ENCODE results near the gene LIF.
"Not testable (repeated sequence)": the region's sequence is repeated elsewhere in the genome, so short reads cannot be mapped to it uniquely, and the experiment has no call there.

LIF gene

GRCh38 chr22:30241576-30242371 lies 4.8 kb downstream of the LIF start:
- no peak for DNase-seq

GRCh38 chr22:30240541-30241417 lies 5.8 kb downstream of the LIF start:
- no peak for DNase-seq

GRCh38 chr22:30239488-30240405 lies 6.8 kb downstream of the LIF start:
- no peak for DNase-seq

- DNase-seq, result no peak
Observed at GRCh38 chr22:30238661-30239487, 7.7 kb downstream of the LIF start.

GRCh38 chr22:30238136-30238535 lies 8.4 kb downstream of the LIF start:
- DNase-seq, result no peak

- no peak for DNase-seq
Observed at GRCh38 chr22:30236875-30237274, 9.7 kb downstream of the LIF start.

- no peak for DNase-seq
Observed at GRCh38 chr22:30235687-30236170, 10.8 kb downstream of the LIF start.

- no peak for DNase-seq
Observed at GRCh38 chr22:30234786-30235470, 11.6 kb downstream of the LIF start.

- DNase-seq, result not testable (repeated sequence)
Observed at GRCh38 chr22:30234325-30234724, 12.2 kb downstream of the LIF start.

GRCh38 chr22:30233582-30233981 lies 13.0 kb downstream of the LIF start:
- DNase-seq, result no peak

- no peak for DNase-seq
Observed at GRCh38 chr22:30232716-30233218, 13.8 kb downstream of the LIF start.

- DNase-seq, result no peak
Observed at GRCh38 chr22:30230787-30231461, 15.6 kb downstream of the LIF start.

- no peak for DNase-seq
Observed at GRCh38 chr22:30230330-30230729, 16.2 kb downstream of the LIF start.

- no peak for DNase-seq
Observed at GRCh38 chr22:30228509-30229359, 17.8 kb downstream of the LIF start.

GRCh38 chr22:30227438-30228228 lies 18.9 kb downstream of the LIF start:
- no peak for DNase-seq

- no peak for DNase-seq
Observed at GRCh38 chr22:30226192-30226832, 20.2 kb downstream of the LIF start.

GRCh38 chr22:30225220-30225927 lies 21.2 kb downstream of the LIF start:
- DNase-seq, result no peak

Data from NCI-H510A (cell line).